OCI-LY7 (cell line): ENCODE results near the gene EWSR1. TPM values are rescaled to one million over a fixed set of nuclear protein-coding genes. Genes with fewer than 3 reads are reported as not detected.

ENCODE experiments used
- BruUV-seq: library from RNA; stranded (reverse); fragments of 400-500 nt; replicated peaks from 2 replicates; lab custom pipeline; 2021; lab: Mats Ljungman, UMichigan
- CTCF ChIA-PET: fragments of 300-600 bp; sonication (Branson Sonifier 250); formaldehyde crosslinking; loops from one replicate; lab custom pipeline; 2022; ENCODE audit warnings: antibody characterized with exemption; ENCODE audit not compliant: unreplicated experiment; lab: Charles Lee
- POLR2A ChIA-PET: fragments of 300-600 bp; sonication (Branson Sonifier 250); formaldehyde crosslinking; loops from one replicate; lab custom pipeline; 2022; ENCODE audit warnings: antibody characterized with exemption; lab: Charles Lee
- DNase-seq: peaks from one replicate; pipeline ENCODE4 v3.0.0-alpha.2; 2015; ENCODE audit warnings: low spot score
- H2AFZ ChIP-seq: fragments of 200-600 bp; sonication (generic), shearing (Covaris generic); 2 replicates; pipeline ENCODE4 v1.6.1; 2014; ENCODE audit warnings: mild to moderate bottlenecking, antibody characterized with exemption, low read length, moderate library complexity
- H3K27ac ChIP-seq: fragments of 200-600 bp; sonication (generic); 2 replicates; pipeline ENCODE4 v1.5.1; 2014; ENCODE audit warnings: mixed run types, low read depth, mild to moderate bottlenecking, moderate library complexity, low read length, inconsistent platforms; ENCODE audit not compliant: poor library complexity, severe bottlenecking
- H3K36me3 ChIP-seq: fragments of 200-600 bp; sonication (generic); 2 replicates; pipeline ENCODE4 v1.6.1; 2014; ENCODE audit warnings: mild to moderate bottlenecking, antibody characterized with exemption, low read length, moderate library complexity, mixed read lengths; ENCODE audit not compliant: insufficient read depth
- H3K4me1 ChIP-seq: fragments of 200-600 bp; sonication (generic); 2 replicates; pipeline ENCODE4 v1.5.1; 2014; ENCODE audit warnings: mild to moderate bottlenecking, low read length; ENCODE audit not compliant: insufficient read depth, poor library complexity, severe bottlenecking
- H3K4me2 ChIP-seq: fragments of 200-600 bp; sonication (generic); 2 replicates; pipeline ENCODE4 v1.6.1; 2014; ENCODE audit warnings: mild to moderate bottlenecking, low read length
- H3K4me3 ChIP-seq: fragments of 200-600 bp; sonication (generic); 2 replicates; pipeline ENCODE4 v1.5.1; 2014; ENCODE audit warnings: mild to moderate bottlenecking, low read depth, low read length; ENCODE audit not compliant: poor library complexity, severe bottlenecking
- H3K79me2 ChIP-seq: fragments of 200-600 bp; sonication (generic); 2 replicates; pipeline ENCODE4 v1.6.1; 2016; ENCODE audit warnings: low read depth, mild to moderate bottlenecking, low read length, moderate library complexity, mixed read lengths; ENCODE audit not compliant: insufficient read depth
- H3K9me2 ChIP-seq: fragments of 200-600 bp; sonication (generic); 2 replicates; pipeline ENCODE4 v1.6.1; 2016; ENCODE audit warnings: mild to moderate bottlenecking, low read length, mixed read lengths; ENCODE audit not compliant: insufficient read depth
- H3K9me3 ChIP-seq: fragments of 200-600 bp; sonication (generic); 2 replicates; pipeline ENCODE4 v1.6.1; 2014; ENCODE audit warnings: mild to moderate bottlenecking, mixed run types, low read length, mixed read lengths
- H4K20me1 ChIP-seq: fragments of 200-600 bp; sonication (generic); 2 replicates; pipeline ENCODE4 v1.6.1; 2014; ENCODE audit warnings: mild to moderate bottlenecking, antibody characterized with exemption, low read length, moderate library complexity, mixed read lengths; ENCODE audit not compliant: insufficient read depth
- CTCF ChIP-seq: fragments of 200-600 bp; sonication (generic); conservative IDR thresholded peaks from 2 replicates; pipeline ENCODE4 v1.5.1; 2014; ENCODE audit warnings: mild to moderate bottlenecking, antibody characterized with exemption, low read length, moderate library complexity, mixed read lengths
- EZH2phosphoT487 ChIP-seq: fragments of 200-600 bp; sonication (generic); IDR thresholded peaks from 2 replicates; pipeline ENCODE4 v1.6.1; 2018; ENCODE audit warnings: low read depth, borderline replicate concordance, mild to moderate bottlenecking, mixed run types, antibody characterized with exemption, low read length, moderate library complexity, mixed read lengths
- intact Hi-C: fragments of 100-400 bp; cut with micrococcal nuclease; formaldehyde crosslinking; loops from one replicate; pipeline ENCODE4 v1.10.0; 2022; ENCODE audit not compliant: unreplicated experiment
- total RNA-seq, 2 experiments: library from RNA; depleted of rRNA in 1 of 2; stranded (reverse); fragments of >200 nt in 1 of 2; shearing (Covaris generic) in 1 of 2; gene quantifications; 2 replicates each; pipeline ENCODE4 v1.2.3, GENCODE V29; 2014 to 2022

The EWSR1 gene
- total RNA-seq, 2 experiments from 2014 or later = 270 to 333 TPM

- Histone ChIP-seq H3K9me3 (no peaks in the 10 kb centered on the region), H4K20me1 (no peaks in the 10 kb centered on the region), H2AFZ (no peak overlapping the region), H3K27ac (no peak overlapping the region), H3K4me1 (no peaks in the 10 kb centered on the region), H3K36me3 (peaks cover 23% of the 10 kb centered on the region), H3K4me2 (no peak overlapping the region), H3K79me2 (no peaks in the 10 kb centered on the region), H3K4me3 (no peak overlapping the region), H3K9me2 (no peaks in the 10 kb centered on the region)
- CTCF ChIA-PET = no interaction called here
- intact Hi-C loops = no loop called here
- DNase-seq = no peak
- TF ChIP-seq CTCF (no peak), EZH2phosphoT487 (no peak)
- BruUV-seq = no TSS peak
- POLR2A ChIA-PET = interaction anchor here (0.6 kb wide), 1 partner anchor 816 kb away, joined by 5 read pairs; no protein-coding TSS in a partner anchor
Measured at GRCh38 chr22:29313576-29314466, 45.8 kb downstream of the EWSR1 start.

GRCh38 chr22:29314537-29315285 is 46.6 kb downstream of the EWSR1 start:
- H3K27ac ChIP-seq = no peak overlapping the region
- no peak overlapping the region for H3K4me3 ChIP-seq
- H3K9me2 ChIP-seq = no peaks in the 10 kb centered on the region
- peaks cover 29% of the 10 kb centered on the region for H3K36me3 ChIP-seq
- H4K20me1 ChIP-seq = no peaks in the 10 kb centered on the region
- no peak for DNase-seq
- H3K9me3 ChIP-seq = no peaks in the 10 kb centered on the region
- ChIA-PET POLR2A (no interaction called here), CTCF (no interaction called here)
- H3K4me2 ChIP-seq = no peak overlapping the region
- no TSS peak for BruUV-seq
- no peaks in the 10 kb centered on the region for H3K79me2 ChIP-seq
- H3K4me1 ChIP-seq = no peaks in the 10 kb centered on the region
- intact Hi-C loops = no loop called here
- no peak overlapping the region for H2AFZ ChIP-seq
- TF ChIP-seq CTCF = no peak
- TF ChIP-seq EZH2phosphoT487 = no peak
